ENCODE measurements around the gene LIMK2.

GRCh38 chr22:31308181-31308580 is 96.1 kb downstream of the LIMK2 start:
- TF ChIP-seq CTCF (optimal IDR thresholded peaks at IDR 0.05 in 1 of 3, IDR thresholded peaks at IDR 0.05 in 1 of 3, conservative IDR thresholded peaks at IDR 0.05 in 1 of 3; ENCODE audit: extremely low read depth in 1 of 3, insufficient read depth in 2 of 3, low read length in 3 of 3) (no peak), EZH2 (IDR thresholded peaks at IDR 0.05; ENCODE audit: low read length) (no peak)
